ENCODE results near the gene PODNL1.

Gene PODNL1

GRCh38 chr19:13960863-13961784 lies 22.9 kb upstream of the PODNL1 start:
- DNase-seq = no peak
- in situ Hi-C loops (cut with MboI; ENCODE audit: low pct_unique_long_range_greater_than_20kb, low sequenced_read_pairs) = no loop called here

DNA sequence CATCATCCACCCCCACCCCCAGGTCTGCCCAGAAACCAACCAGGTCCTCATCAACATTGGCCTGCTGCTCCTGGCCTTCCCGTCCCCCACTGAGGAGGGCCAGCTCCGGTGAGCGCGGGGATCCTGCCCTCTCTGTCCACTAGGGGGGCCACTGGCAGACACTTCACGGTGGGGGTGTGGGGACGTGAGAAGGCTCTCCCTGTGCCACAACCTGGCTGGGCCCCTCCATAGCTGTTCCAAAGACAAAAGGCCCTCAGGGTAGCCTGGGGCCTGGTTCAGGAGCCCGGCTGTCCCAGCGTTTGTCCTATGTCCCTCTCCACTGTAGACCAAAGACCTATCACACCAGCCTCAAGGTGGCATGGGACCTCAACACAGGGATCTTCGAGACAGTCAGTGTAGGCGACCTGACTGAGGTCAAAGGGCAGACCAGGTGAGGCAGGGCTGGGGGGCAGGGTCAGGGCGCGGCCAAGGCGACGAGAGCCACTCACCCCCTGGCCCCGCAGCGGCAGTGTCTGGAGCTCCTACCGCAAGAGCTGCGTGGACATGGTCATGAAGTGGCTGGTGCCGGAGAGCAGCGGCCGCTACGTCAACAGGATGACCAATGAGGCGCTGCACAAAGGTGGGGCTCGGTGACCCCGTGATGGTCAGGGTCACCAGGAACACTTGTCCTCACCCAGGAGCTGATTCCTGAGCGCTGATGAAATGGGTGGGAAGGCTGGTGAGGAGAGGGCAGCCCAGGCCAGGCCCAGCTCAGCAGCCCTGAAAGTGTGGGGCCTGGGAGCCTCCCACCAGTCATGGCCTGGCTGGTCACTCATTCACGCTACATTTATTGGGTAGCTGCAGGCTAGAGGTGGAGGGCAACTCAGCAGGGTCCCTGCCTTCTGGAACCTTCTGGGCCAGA lies 22.0 kb upstream of the PODNL1 start:
- DNase-seq = peak; percentile 27
- in situ Hi-C loops (cut with MboI; ENCODE audit: low pct_unique_long_range_greater_than_20kb, low sequenced_read_pairs) = no loop called here

- in situ Hi-C loops (cut with MboI; ENCODE audit: low pct_unique_long_range_greater_than_20kb, low sequenced_read_pairs) = no loop called here
- DNase-seq = no peak
Observed at GRCh38 chr19:13959141-13959961, 21.1 kb upstream of the PODNL1 start.

- no peak for DNase-seq
- in situ Hi-C loops (cut with MboI; ENCODE audit: low pct_unique_long_range_greater_than_20kb, low sequenced_read_pairs) = no loop called here
Observed at GRCh38 chr19:13958043-13958442, 19.8 kb upstream of the PODNL1 start.

DNA sequence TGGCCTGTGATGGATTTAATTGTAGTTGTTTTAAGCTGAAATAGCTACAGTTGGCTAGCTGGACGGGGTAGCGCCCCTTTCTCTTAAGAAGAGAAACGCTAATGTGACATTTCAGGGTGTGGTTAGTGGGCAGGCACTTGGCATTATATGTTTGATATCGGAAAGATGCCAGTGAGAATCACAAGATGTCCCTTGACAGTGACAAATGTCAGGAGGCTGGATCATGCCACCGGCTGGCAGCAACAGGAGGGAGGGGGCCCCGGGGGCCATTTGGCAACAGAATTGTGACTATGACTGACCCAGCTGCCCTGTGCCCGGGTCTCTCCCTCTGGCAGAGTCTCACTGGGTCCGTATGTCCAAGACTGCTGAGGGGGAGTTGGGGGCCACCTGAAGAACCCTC lies 18.8 kb upstream of the PODNL1 start:
- in situ Hi-C loops (cut with MboI; ENCODE audit: low pct_unique_long_range_greater_than_20kb, low sequenced_read_pairs) = no loop called here
- no peak for DNase-seq

- in situ Hi-C loops (cut with MboI; ENCODE audit: low pct_unique_long_range_greater_than_20kb, low sequenced_read_pairs) = no loop called here
- no peak for DNase-seq
Observed at GRCh38 chr19:13956365-13956744, 18.1 kb upstream of the PODNL1 start.

GRCh38 chr19:13955662-13956364 lies 17.6 kb upstream of the PODNL1 start:
- in situ Hi-C loops (cut with MboI; ENCODE audit: low pct_unique_long_range_greater_than_20kb, low sequenced_read_pairs) = no loop called here
- no peak for DNase-seq

- no peak for DNase-seq
- in situ Hi-C loops (cut with MboI; ENCODE audit: low pct_unique_long_range_greater_than_20kb, low sequenced_read_pairs) = no loop called here
Observed at GRCh38 chr19:13954185-13954584, 16.0 kb upstream of the PODNL1 start.

- in situ Hi-C loops (cut with MboI; ENCODE audit: low pct_unique_long_range_greater_than_20kb, low sequenced_read_pairs) = no loop called here
Observed at GRCh38 chr19:13952931-13953531, 14.8 kb upstream of the PODNL1 start.

DNA sequence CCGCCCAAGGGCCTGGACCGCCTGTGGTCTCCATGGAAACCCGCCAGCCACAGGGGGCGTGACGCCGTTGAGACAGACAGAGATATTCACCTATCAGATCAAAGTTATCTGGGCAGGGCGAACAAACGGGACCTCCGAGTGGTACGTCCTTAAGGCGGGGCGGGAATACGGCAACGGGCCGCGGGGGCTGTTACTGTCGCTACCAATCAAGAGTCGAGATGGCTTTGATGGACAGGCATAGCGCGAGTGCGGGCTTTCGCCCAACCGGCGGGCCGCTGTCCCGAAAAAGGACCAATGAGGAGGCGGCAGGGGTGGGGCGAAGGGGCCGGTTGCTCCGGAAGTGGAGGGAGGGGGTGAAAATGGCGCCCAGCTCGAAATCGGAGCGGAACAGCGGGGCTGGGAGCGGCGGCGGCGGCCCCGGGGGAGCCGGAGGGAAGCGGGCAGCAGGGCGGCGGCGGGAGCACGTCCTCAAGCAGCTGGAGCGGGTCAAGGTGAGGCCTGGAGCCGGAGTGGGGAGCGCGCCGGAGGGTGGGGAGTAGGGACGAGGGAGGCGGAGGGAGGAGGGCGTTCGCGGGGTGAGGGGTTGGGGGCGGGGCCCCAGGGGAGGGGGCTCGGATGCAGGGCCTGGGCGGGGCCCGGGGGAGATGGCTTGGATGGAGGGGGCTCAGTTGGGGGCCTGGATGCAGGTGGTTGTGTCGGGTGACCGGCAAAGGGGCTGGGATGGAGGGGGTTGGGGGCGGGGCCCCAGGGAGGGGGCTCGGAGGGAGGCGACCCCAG lies 14.1 kb upstream of the PODNL1 start, which contains the start of gene DCAF15:
DCAF15 (plus strand) TSS at position 356 of the 777 bp plus-strand sequence; CDS start at position 360, 4 bp downstream.
- in situ Hi-C loops (cut with MboI; ENCODE audit: low pct_unique_long_range_greater_than_20kb, low sequenced_read_pairs) = no loop called here
- peak; percentile 99 for DNase-seq

More at GRCh38 chr19:13952931-13953531, 14.8 kb upstream of the PODNL1 start:
- peak; percentile 38 for DNase-seq

DNA sequence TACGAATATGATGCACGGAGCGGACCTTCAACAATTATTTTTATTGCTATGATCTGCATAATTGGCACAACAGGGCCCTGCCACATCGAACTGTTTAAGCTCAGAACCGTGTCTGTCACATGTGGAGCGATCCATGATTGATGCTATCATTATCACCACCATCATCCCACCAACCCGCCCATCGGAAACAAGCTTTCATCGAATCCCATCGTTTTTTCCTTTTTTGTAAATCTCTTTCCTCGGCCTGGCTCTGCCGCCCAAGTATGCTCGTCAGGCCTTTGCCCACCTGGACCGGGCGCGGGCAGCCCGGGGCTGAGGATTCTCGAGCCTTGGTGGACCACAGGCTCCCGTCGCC lies 13.6 kb upstream of the PODNL1 start:
- in situ Hi-C loops (cut with MboI; ENCODE audit: low pct_unique_long_range_greater_than_20kb, low sequenced_read_pairs) = no loop called here

DNA sequence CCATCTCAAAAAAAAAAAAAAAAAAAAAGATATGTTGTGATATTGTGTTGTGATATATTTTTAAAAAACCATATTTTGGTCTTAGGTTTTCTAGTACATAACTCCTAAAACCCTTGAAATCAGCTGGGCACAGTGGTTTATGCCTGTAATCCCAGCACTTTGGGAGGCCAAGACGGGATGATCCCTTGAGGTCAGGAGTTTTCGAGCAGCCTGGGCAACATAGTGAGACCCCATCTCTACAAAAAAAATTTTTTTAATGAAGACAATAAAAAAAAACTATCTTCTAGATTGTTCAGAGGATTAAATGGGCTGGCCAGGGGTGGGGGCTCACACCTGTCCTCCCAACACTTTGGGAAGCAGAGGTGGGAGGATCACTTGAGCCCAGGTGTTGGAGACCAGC lies 12.8 kb upstream of the PODNL1 start:
- DNase-seq = no peak
- in situ Hi-C loops (cut with MboI; ENCODE audit: low pct_unique_long_range_greater_than_20kb, low sequenced_read_pairs) = no loop called here

More for the DNA sequence above, 13.6 kb upstream of the PODNL1 start:
- DNase-seq = no peak

- DNase-seq = no peak
- in situ Hi-C loops (cut with MboI; ENCODE audit: low pct_unique_long_range_greater_than_20kb, low sequenced_read_pairs) = no loop called here
Observed at GRCh38 chr19:13946414-13946813, 8.2 kb upstream of the PODNL1 start.

DNA sequence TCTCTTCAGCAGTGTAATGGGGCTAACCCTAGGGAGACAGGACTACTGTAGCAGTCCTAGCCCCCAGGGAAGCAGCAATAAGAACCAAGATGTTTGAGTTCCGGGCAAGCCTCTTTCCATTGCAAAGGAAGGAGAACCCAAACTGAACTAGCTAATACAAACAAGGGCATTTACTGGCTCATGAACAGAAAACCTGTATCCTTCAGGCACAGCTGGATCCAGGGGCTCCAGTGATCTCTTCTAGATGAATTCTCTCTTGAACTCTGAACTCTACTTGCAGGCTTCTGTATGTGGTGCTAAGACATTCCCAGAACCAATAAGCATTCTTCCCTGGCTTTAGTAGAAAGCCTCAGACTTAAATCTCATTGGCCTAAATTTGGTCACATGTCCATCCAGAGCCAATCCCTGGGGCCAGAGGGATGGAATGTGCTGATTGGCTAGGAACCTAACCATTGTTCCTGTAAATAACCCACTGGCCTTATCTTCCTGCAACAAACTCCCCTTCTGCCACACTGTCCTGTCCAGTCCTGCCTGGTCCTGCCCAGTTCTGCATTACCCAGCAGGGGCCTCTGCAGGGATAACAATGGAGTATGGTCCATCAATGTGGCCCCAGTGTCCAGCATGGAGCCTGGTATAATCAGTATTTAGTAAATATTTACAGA lies 3.9 kb upstream of the PODNL1 start:
- in situ Hi-C loops (cut with MboI; ENCODE audit: low pct_unique_long_range_greater_than_20kb, low sequenced_read_pairs) = no loop called here
- no peak for DNase-seq

GRCh38 chr19:13937479-13938300 lies 527 bp downstream of the PODNL1 start:
- DNase-seq = no peak
- in situ Hi-C loops (cut with MboI; ENCODE audit: low pct_unique_long_range_greater_than_20kb, low sequenced_read_pairs) = no loop called here

GRCh38 chr19:13935765-13936510 lies 2.3 kb downstream of the PODNL1 start:
- in situ Hi-C loops (cut with MboI; ENCODE audit: low pct_unique_long_range_greater_than_20kb, low sequenced_read_pairs) = no loop called here
- DNase-seq = peak; percentile 46

Measured in KBM-7 (cell line).